ENCODE measurements around the gene SLC4A11. TPM values are rescaled to one million over a fixed set of nuclear protein-coding genes. Genes with fewer than 3 reads are reported as not detected.

SLC4A11 gene
- total RNA-seq, 1 donor from 2014 or later = 6.6 TPM

DNA sequence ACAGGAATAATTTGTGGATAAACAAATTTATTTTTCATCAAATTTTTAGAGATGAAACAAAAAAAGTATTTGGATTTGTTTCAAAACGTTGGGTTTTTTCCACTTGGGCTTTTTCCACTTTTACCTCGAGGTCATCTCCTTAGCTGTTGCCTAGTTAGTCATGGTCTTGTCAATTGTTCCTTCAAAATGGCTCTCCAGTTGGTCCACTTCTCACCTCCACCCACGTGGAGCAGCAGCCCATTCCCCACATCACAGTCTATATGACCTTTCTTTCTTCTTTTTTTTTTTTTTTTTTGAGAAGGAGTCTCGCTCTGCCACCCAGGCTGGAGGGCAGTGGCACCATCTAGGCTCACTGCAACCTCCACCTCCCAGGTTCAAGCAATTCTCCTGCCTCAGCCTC lies 6.7 kb upstream of the SLC4A11 start:
- Histone ChIP-seq H3K9ac (ENCODE audit: low read length) (no peak overlapping the region), H4K20me1 (ENCODE audit: insufficient read depth, low read length) (peaks cover 3% of the 10 kb centered on the region), H2AFZ (ENCODE audit: low read depth, low read length) (no peak overlapping the region), H3K4me3 (ENCODE audit: insufficient read depth, low read depth, low read length) (no peak overlapping the region), H3K27ac (ENCODE audit: low read depth, low read length) (no peak overlapping the region), H3K9me3 (ENCODE audit: insufficient read depth, low read depth, low read length) (no peaks in the 10 kb centered on the region), H3K4me2 (ENCODE audit: low read length) (no peak overlapping the region), H3K36me3 (ENCODE audit: insufficient read depth, low read length) (no peaks in the 10 kb centered on the region), H3K4me1 (ENCODE audit: insufficient read depth, low read length) (peaks cover 10% of the 10 kb centered on the region), H3K79me2 (ENCODE audit: insufficient read depth, low read length) (no peaks in the 10 kb centered on the region), H3K27me3 (ENCODE audit: insufficient read depth, low read length) (peaks cover 14% of the 10 kb centered on the region)
- TF ChIP-seq, protein P1, sequence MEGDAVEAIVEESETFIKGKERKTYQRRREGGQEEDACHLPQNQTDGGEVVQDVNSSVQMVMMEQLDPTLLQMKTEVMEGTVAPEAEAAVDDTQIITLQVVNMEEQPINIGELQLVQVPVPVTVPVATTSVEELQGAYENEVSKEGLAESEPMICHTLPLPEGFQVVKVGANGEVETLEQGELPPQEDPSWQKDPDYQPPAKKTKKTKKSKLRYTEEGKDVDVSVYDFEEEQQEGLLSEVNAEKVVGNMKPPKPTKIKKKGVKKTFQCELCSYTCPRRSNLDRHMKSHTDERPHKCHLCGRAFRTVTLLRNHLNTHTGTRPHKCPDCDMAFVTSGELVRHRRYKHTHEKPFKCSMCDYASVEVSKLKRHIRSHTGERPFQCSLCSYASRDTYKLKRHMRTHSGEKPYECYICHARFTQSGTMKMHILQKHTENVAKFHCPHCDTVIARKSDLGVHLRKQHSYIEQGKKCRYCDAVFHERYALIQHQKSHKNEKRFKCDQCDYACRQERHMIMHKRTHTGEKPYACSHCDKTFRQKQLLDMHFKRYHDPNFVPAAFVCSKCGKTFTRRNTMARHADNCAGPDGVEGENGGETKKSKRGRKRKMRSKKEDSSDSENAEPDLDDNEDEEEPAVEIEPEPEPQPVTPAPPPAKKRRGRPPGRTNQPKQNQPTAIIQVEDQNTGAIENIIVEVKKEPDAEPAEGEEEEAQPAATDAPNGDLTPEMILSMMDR (IDR thresholded peaks at IDR 0.05; ENCODE audit: insufficient read depth, low read depth, low read length) = no peak
- no peak for TF ChIP-seq EZH2 (IDR thresholded peaks at IDR 0.05; ENCODE audit: insufficient read depth, low read length)
- DNase-seq (ENCODE audit: low read depth) (no peak), FAIRE-seq (no peak)
- no peak overlapping the region for H3K4me3 Mint-ChIP-seq (ENCODE audit: unreplicated experiment)
- H3K4me1 Mint-ChIP-seq (ENCODE audit: low read depth, unreplicated experiment) = no peaks in the 10 kb centered on the region
- no peak overlapping the region for H3K27ac Mint-ChIP-seq (ENCODE audit: unreplicated experiment)
- H3K36me3 Mint-ChIP-seq (ENCODE audit: low read depth, unreplicated experiment) = peaks cover 4% of the 10 kb centered on the region
- peaks cover 22% of the 10 kb centered on the region for H3K27me3 Mint-ChIP-seq (ENCODE audit: low read depth, unreplicated experiment)
- H3K9me3 Mint-ChIP-seq (ENCODE audit: unreplicated experiment) = no peaks in the 10 kb centered on the region

DNA sequence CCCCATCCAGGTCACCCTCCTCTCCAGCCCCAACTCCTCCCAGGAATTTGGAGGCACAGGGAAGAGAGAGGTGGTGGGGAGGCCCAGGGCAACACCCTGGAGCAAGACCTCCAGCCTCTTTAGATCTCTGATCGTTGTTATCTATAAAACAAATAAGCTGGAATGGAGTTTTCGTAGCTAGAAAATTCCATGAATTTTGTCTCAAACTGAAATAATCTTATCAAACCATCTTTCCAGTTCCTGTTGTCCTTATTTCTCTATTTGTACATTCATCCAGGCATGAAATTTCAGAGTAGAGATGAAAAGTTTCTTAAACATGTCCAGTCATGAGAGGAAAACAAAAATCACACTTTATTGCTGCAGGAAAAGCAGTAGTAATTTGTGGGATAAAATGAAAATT lies 6.2 kb upstream of the SLC4A11 start:
- Histone ChIP-seq H3K4me3 (ENCODE audit: insufficient read depth, low read depth, low read length) (no peak overlapping the region), H3K79me2 (ENCODE audit: insufficient read depth, low read length) (no peaks in the 10 kb centered on the region), H3K9me3 (ENCODE audit: insufficient read depth, low read depth, low read length) (no peaks in the 10 kb centered on the region), H3K36me3 (ENCODE audit: insufficient read depth, low read length) (no peaks in the 10 kb centered on the region), H3K27me3 (ENCODE audit: insufficient read depth, low read length) (peaks cover 20% of the 10 kb centered on the region), H4K20me1 (ENCODE audit: insufficient read depth, low read length) (no peaks in the 10 kb centered on the region), H3K4me2 (ENCODE audit: low read length) (no peak overlapping the region), H2AFZ (ENCODE audit: low read depth, low read length) (no peak overlapping the region), H3K27ac (ENCODE audit: low read depth, low read length) (no peak overlapping the region), H3K9ac (ENCODE audit: low read length) (no peak overlapping the region), H3K4me1 (ENCODE audit: insufficient read depth, low read length) (peaks cover 10% of the 10 kb centered on the region)
- H3K9me3 Mint-ChIP-seq (ENCODE audit: unreplicated experiment) = no peaks in the 10 kb centered on the region
- TF ChIP-seq, protein P1 (IDR thresholded peaks at IDR 0.05; ENCODE audit: insufficient read depth, low read depth, low read length) = no peak
- no peak for TF ChIP-seq EZH2 (IDR thresholded peaks at IDR 0.05; ENCODE audit: insufficient read depth, low read length)
- H3K27me3 Mint-ChIP-seq (ENCODE audit: low read depth, unreplicated experiment) = peaks cover 19% of the 10 kb centered on the region
- FAIRE-seq = no peak
- DNase-seq (ENCODE audit: low read depth) = no peak
- H3K36me3 Mint-ChIP-seq (ENCODE audit: low read depth, unreplicated experiment) = peaks cover 2% of the 10 kb centered on the region
- no peak overlapping the region for H3K27ac Mint-ChIP-seq (ENCODE audit: unreplicated experiment)
- H3K4me1 Mint-ChIP-seq (ENCODE audit: low read depth, unreplicated experiment) = no peaks in the 10 kb centered on the region
- H3K4me3 Mint-ChIP-seq (ENCODE audit: unreplicated experiment) = no peak overlapping the region

DNA sequence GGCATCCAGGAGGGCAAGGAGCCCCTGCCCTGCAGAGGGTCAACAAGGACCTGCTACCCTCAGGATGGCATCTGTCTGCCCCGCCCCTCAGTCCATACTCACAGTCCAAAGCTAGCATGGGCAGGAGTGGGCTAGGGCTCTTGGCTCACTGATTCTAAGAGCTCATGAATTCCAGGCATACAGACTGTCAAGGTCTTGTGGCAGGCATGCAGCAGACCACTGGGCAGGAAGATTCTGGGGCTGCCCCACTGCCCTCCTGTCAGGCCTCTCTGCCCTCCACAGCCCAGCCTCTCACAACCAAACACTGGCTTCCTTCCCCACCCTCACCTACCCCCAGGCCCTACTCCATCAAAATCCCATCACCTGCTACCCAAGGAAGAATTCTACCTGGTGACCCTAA lies 5.6 kb upstream of the SLC4A11 start:
- no peaks in the 10 kb centered on the region for H3K36me3 ChIP-seq (ENCODE audit: insufficient read depth, low read length)
- no peak overlapping the region for H3K27ac Mint-ChIP-seq (ENCODE audit: unreplicated experiment)
- H3K27me3 Mint-ChIP-seq (ENCODE audit: low read depth, unreplicated experiment) = peaks cover 20% of the 10 kb centered on the region

More for the DNA sequence above, 5.6 kb upstream of the SLC4A11 start:
- peaks cover 12% of the 10 kb centered on the region for H3K4me1 ChIP-seq (ENCODE audit: insufficient read depth, low read length)
- FAIRE-seq (no peak), DNase-seq (ENCODE audit: low read depth) (no peak)
- H4K20me1 ChIP-seq (ENCODE audit: insufficient read depth, low read length) = no peaks in the 10 kb centered on the region
- peaks cover 2% of the 10 kb centered on the region for H3K36me3 Mint-ChIP-seq (ENCODE audit: low read depth, unreplicated experiment)
- no peak overlapping the region for H3K4me3 ChIP-seq (ENCODE audit: insufficient read depth, low read depth, low read length)
- H3K9me3 ChIP-seq (ENCODE audit: insufficient read depth, low read depth, low read length) = no peaks in the 10 kb centered on the region
- no peaks in the 10 kb centered on the region for H3K4me1 Mint-ChIP-seq (ENCODE audit: low read depth, unreplicated experiment)
- no peak overlapping the region for H3K4me3 Mint-ChIP-seq (ENCODE audit: unreplicated experiment)
- no peak overlapping the region for H3K9ac ChIP-seq (ENCODE audit: low read length)
- no peaks in the 10 kb centered on the region for H3K79me2 ChIP-seq (ENCODE audit: insufficient read depth, low read length)
- peaks cover 19% of the 10 kb centered on the region for H3K27me3 ChIP-seq (ENCODE audit: insufficient read depth, low read length)
- no peak for TF ChIP-seq EZH2 (IDR thresholded peaks at IDR 0.05; ENCODE audit: insufficient read depth, low read length)
- TF ChIP-seq, protein P1 (IDR thresholded peaks at IDR 0.05; ENCODE audit: insufficient read depth, low read depth, low read length) = no peak
- H3K27ac ChIP-seq (ENCODE audit: low read depth, low read length) = no peak overlapping the region
- no peak overlapping the region for H2AFZ ChIP-seq (ENCODE audit: low read depth, low read length)
- H3K9me3 Mint-ChIP-seq (ENCODE audit: unreplicated experiment) = no peaks in the 10 kb centered on the region
- H3K4me2 ChIP-seq (ENCODE audit: low read length) = no peak overlapping the region
